GM18517 (cell line): ENCODE data around the gene COIL.
A peak's percentile ranks its signal among the peaks of the same experiment; 100 is the strongest.
"Not testable (repeated sequence)": the region's sequence is repeated elsewhere in the genome, so short reads cannot be mapped to it uniquely, and the experiment has no call there.

Experiments used
- ATAC-seq: cut with Tn5 transposase; IDR thresholded peaks from one replicate; pipeline ENCODE4 v1.9.1; 2021; ENCODE audit warnings: mild to moderate bottlenecking, moderate library complexity; ENCODE audit not compliant: unreplicated experiment

Gene COIL

DNA sequence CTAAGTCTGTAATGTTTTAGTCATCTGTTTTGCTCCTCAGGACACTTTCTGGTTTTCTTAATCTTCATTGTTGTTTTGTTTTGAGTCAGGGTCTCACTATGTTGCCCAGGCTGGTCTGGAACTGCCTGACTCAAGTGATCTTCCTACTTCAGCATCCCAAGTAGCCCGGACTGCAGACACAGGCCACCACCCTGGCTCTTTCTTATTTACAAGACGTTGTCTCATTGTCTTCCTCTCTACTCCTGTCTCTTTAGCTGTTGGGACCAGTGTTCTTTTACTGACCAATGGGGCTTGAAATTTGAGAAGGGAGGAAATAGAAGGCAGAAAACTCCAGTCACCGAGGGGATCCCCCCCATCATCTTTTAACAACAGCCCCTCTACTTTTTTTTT lies 18.2 kb upstream of the COIL start:
- ATAC-seq = no peak

DNA sequence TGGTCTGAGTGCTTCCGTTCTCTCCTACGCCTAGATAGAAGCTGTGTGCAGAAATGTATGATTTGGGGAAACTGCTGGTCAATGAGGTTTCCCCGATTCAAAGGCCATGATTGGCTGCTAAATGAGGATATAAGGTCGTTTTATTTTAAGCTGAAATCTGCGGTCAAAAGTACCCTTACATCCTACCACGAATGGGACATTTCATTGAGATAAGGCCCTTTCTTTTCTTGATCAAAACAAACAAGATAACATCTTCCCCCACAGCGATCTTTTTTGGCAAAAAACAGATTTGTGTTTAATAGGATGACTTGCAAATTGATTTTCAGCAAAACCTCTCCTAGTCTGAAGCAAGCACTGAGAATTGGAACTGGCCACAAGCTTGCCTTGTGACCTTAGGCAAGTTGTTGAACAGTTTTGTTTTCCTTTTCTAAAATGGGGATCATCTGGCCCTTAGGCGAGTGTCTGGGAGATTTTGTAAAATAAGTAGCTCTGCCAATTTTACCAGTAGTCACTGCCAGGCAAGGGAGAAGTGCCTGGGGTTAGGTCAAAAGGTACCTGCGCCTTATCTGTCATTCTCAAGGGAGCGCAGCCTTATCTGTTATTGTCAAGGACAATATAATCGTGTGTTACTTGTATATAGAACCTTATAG lies 17.7 kb upstream of the COIL start:
- ATAC-seq = peak; percentile 24

- peak; percentile 52 for ATAC-seq
Measured at GRCh38 chr17:56977673-56978395, 17.0 kb upstream of the COIL start, which contains the start of gene SCPEP1. Gene SCPEP1, plus strand, starts transcription at chr17:56978131. Its CDS starts 29 bp downstream, at chr17:56978160.

- no peak for ATAC-seq
Measured at GRCh38 chr17:56976941-56977608, 16.2 kb upstream of the COIL start.

DNA sequence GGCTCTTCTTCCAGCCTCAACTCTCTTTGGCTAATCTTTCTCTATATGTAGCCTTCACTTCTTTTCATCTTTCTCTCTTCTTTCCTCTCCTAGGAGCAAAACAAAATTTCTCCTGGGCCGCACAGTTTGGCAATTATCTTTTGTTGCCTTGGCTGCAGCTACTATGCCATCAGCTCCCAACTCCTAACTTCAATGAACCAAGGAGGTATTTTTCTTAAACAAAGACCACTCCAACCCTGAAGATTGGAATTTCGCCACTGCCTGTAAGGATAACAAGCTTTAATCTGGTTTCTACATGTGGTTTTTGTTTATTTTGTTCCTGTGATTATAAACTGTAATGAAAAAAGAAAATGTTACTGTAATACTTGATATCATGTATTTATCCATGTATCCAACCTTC lies 14.8 kb upstream of the COIL start:
- no peak for ATAC-seq

GRCh38 chr17:56974055-56974454 lies 13.2 kb upstream of the COIL start:
- no peak for ATAC-seq

DNA sequence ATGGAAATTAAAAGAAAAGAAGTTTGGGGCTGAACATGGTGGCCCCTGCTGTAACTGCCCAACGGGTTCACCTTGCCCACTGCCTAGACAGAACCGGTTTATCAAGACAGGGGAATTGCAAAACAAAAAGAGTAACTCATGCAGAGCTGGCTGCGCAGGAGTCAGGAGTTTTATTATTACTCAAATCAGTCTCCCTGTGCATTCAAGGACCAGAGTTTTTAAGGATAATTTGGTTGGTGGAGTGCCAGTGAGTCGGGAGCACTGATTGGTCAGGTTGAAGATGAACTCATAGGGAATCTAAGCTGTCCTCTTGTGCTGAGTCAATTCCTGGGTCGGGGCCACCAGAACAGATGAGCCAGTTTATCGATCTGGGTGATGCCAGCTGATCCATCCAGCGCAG lies 12.7 kb upstream of the COIL start:
- ATAC-seq = no peak

GRCh38 chr17:56972111-56972730 lies 11.4 kb upstream of the COIL start:
- ATAC-seq = no peak

GRCh38 chr17:56970974-56971373 lies 10.1 kb upstream of the COIL start:
- no peak for ATAC-seq

DNA sequence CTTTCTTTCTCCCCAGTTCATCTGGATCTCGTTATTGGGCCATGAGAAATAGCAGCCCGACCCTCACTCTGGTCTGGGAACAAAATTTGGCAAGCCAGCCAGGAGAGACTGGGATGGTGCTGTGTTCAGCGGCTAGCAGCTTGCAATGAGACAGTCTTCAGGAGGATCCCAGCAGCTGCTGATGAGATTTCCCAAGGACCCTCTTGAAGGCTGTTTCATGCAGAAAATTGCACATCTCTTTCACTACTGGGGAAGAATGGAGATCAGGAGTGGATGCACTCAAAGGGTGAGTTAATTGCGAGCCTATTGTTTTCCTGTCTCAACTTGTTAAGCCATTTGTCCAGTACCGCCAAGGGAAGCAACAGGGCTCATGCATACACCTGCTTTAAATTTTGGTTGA lies 5.5 kb upstream of the COIL start:
- ATAC-seq = no peak

DNA sequence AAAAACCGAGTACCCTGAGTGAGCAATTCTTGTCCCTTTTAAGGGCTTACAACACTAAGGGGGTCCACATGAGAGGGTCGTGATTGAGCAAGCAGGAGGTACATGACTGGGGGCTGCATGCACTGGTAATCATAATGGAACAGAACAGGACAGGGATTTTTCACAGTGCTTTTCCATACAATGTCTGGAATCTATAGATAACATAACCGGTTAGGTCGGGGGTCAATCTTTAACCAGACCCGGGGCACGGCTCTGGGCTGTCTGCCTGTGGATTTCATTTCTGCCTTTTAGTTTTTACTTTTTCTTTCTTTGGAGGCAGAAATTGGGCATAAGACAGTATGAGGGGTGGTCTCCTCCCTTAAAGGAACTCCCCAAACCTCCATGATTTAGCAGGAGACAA lies 4.8 kb upstream of the COIL start:
- not testable (repeated sequence) for ATAC-seq

- ATAC-seq = not testable (repeated sequence)
Measured at GRCh38 chr17:56965241-56965640, 4.4 kb upstream of the COIL start.

- ATAC-seq = no peak
Measured at GRCh38 chr17:56956992-56957391, 3.9 kb downstream of the COIL start.

- ATAC-seq = no peak
Measured at GRCh38 chr17:56949595-56949994, 11.3 kb downstream of the COIL start.

- ATAC-seq = no peak
Measured at GRCh38 chr17:56948491-56948890, 12.4 kb downstream of the COIL start.

GRCh38 chr17:56947741-56948140 lies 13.1 kb downstream of the COIL start:
- no peak for ATAC-seq

DNA sequence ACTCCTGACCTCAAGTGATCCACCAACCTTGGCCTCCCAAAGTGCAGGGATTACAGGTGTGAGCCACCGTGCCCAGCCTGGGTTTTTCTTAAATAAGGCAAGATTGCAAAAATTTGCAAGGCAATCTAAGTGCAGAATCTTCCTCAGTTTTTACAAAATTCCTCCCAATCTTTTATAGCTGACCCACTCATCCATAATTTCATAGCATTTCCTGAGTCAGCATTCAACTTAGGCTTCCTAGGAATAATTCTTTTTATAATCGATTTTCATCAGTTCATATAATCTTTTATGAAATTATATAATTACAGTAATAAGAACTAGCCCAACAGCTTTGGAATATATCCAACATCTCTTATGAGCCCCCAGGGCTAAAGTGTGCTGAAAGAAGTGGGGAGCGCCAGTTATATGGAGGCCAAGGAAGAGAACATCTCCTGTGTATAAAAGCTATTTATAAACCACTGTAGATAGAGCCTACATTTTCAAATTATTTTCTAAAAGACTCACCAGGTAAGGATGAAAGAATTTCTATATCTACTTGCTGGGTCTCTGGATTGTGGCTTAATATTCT lies 14.8 kb downstream of the COIL start:
- ATAC-seq = no peak

DNA sequence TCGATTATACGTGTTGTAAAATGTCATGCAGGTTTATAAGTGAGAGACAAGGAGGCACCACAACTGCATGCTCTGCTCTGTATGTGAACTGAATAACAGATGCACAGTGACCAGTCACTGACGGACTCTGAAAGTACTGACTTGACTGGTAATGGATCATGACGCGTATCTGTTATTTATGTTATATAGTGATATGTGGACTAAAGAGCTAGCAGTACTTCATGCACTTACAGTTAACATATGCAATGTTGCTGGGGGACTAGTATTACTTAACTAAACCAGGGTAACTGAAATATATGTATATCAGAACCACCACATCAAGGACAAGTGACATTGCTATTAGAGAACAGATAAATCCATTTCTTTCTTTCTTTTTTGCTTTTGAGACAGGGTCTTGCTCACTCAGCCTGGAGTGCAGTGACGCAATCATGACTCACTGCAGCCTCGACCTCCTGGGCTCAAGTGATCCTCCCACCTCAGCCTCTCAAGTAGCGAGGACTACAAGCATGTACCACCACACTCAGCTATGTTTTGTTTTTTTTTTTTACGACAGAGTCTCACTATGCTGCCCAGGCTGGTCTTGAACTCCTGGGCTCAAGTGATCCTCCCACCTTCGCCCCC lies 17.2 kb downstream of the COIL start:
- no peak for ATAC-seq

DNA sequence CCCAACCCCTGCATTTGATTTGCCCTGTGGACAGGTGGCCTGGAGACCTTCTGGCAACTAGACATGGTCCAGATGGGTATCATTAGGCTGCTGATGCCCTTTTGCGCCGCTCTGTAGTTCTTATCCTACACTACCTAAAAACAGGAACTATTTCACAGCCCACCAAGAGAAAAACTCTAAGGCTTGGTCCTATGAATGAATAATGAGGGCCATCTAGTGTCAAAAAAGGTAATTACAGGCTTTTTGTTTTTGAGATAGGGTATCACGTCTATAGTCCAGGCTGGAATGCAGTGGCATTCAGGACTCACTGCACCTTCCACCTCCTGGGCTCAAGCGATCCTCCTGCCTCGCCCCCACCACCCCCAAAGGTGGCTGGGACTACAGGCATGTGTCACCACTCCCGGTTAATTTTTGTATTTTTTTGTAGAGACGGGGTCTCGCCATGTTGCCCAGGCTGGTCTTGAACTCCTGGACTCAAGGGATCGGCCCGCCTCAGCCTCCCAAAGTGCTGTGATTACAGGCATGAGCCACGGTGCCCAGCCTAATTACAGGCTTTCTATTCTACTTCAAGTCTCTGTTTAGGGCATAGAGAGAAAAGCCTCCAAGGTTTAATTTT lies 20.9 kb downstream of the COIL start:
- no peak for ATAC-seq

- ATAC-seq = not testable (repeated sequence)
Measured at GRCh38 chr17:56938206-56938605, 22.6 kb downstream of the COIL start.
